CD14-positive monocyte (primary cell): ENCODE data around the gene RELCH. TPM values are rescaled to one million over a fixed set of nuclear protein-coding genes. Genes with fewer than 3 reads are reported as not detected.

Source experiments
- DNase-seq, 3 donors: peaks; one replicate each; pipeline ENCODE4 v3.0.0-alpha.2; 2011 to 2022
- H2AFZ ChIP-seq: 2 replicates; pipeline ENCODE4 v1.6.0; 2012; ENCODE audit warnings: mild to moderate bottlenecking, low read depth, low read length, inconsistent platforms; ENCODE audit not compliant: insufficient read depth, poor library complexity, severe bottlenecking
- H3K27ac ChIP-seq, 2 donors: 1 replicate in 1 of 2; 2 replicates in 1 of 2; pipeline ENCODE4 v1.5.1; 2012 to 2013; ENCODE audit warnings: low read length in 2 of 2, control low read depth in 1 of 2, inconsistent platforms in 1 of 2, low read depth in 1 of 2, mild to moderate bottlenecking in 1 of 2
- H3K27me3 ChIP-seq, 2 donors: one replicate each; pipeline versions ENCODE4 v1.6.0 to v1.6.1; 2011 to 2013; ENCODE audit warnings: low read length in 2 of 2; ENCODE audit not compliant: control insufficient read depth in 2 of 2, insufficient read depth in 2 of 2
- H3K36me3 ChIP-seq, 2 donors: replicated peaks in 1 of 2; 1 replicate in 1 of 2; 2 replicates in 1 of 2; pipeline versions ENCODE4 v1.5.1 to v1.6.1; 2012 to 2013; ENCODE audit warnings: low read length in 2 of 2, control low read depth in 1 of 2, inconsistent platforms in 1 of 2, mild to moderate bottlenecking in 1 of 2; ENCODE audit not compliant: insufficient read depth in 2 of 2, control insufficient read depth in 1 of 2
- H3K4me1 ChIP-seq, 2 donors: 1 replicate in 1 of 2; 2 replicates in 1 of 2; pipeline versions ENCODE4 v1.5.1 to v1.6.1; 2012 to 2013; ENCODE audit warnings: low read length in 2 of 2, control low read depth in 1 of 2, inconsistent platforms in 1 of 2, mild to moderate bottlenecking in 1 of 2, moderate library complexity in 1 of 2; ENCODE audit not compliant: insufficient read depth in 2 of 2, control insufficient read depth in 1 of 2
- H3K4me2 ChIP-seq: replicated peaks from 2 replicates; pipeline ENCODE3; 2012; ENCODE audit warnings: low read length, moderate library complexity, mild to moderate bottlenecking; ENCODE audit not compliant: poor library complexity, severe bottlenecking; ENCODE audit errors: extremely low read depth
- H3K4me3 ChIP-seq, 3 experiments: fragments of 200-600 bp in 1 of 3; sonication (generic) in 1 of 3; replicated peaks in 1 of 3; 1 replicate in 2 of 3; 2 replicates in 1 of 3; pipeline ENCODE4 v1.5.1; 2011 to 2013; ENCODE audit warnings: low read length in 3 of 3, mild to moderate bottlenecking in 3 of 3, control low read depth in 2 of 3, low read depth in 2 of 3, inconsistent platforms in 1 of 3, moderate library complexity in 1 of 3
- H3K79me2 ChIP-seq: 2 replicates; pipeline ENCODE4 v1.6.0; 2012; ENCODE audit warnings: mild to moderate bottlenecking, control low read depth, inconsistent platforms, low read length, moderate library complexity; ENCODE audit not compliant: insufficient read depth
- H3K9ac ChIP-seq: 2 replicates; pipeline ENCODE4 v1.6.0; 2017; ENCODE audit warnings: low read length, mild to moderate bottlenecking; ENCODE audit not compliant: insufficient read depth, poor library complexity, severe bottlenecking
- H3K9me3 ChIP-seq, 2 donors: replicated peaks in 1 of 2; 1 replicate in 1 of 2; 2 replicates in 1 of 2; pipeline versions ENCODE4 v1.5.1 to v1.6.1; 2012 to 2013; ENCODE audit warnings: low read length in 2 of 2, control low read depth in 1 of 2; ENCODE audit not compliant: control insufficient read depth in 1 of 2, insufficient read depth in 1 of 2
- H4K20me1 ChIP-seq: 2 replicates; pipeline ENCODE4 v1.6.0; 2012; ENCODE audit warnings: mild to moderate bottlenecking, low read length, control low read depth, moderate library complexity; ENCODE audit not compliant: insufficient read depth
- H3K27ac Mint-ChIP-seq, 7 donors: one replicate each; pipeline ENCODE4 v1.8.0; 2020; ENCODE audit warnings: mild to moderate bottlenecking in 7 of 7, mixed read lengths in 7 of 7, moderate library complexity in 6 of 7, inconsistent platforms in 2 of 7
- H3K27me3 Mint-ChIP-seq, 3 donors: one replicate each; pipeline ENCODE4 v1.8.0; 2021 to 2022; ENCODE audit warnings: low read depth in 3 of 3, mild to moderate bottlenecking in 3 of 3, mixed read lengths in 3 of 3, moderate library complexity in 3 of 3, inconsistent platforms in 1 of 3
- H3K36me3 Mint-ChIP-seq, 2 donors: one replicate each; pipeline ENCODE4 v1.8.0; 2020; ENCODE audit warnings: mixed read lengths in 2 of 2, inconsistent platforms in 1 of 2, mild to moderate bottlenecking in 1 of 2
- H3K4me1 Mint-ChIP-seq: one replicate; pipeline ENCODE4 v1.8.0; 2020; ENCODE audit warnings: mild to moderate bottlenecking, mixed read lengths
- H3K4me3 Mint-ChIP-seq, 2 donors: one replicate each; pipeline ENCODE4 v1.8.0; 2020; ENCODE audit warnings: mild to moderate bottlenecking in 2 of 2, mixed read lengths in 2 of 2, moderate library complexity in 1 of 2
- H3K9me3 Mint-ChIP-seq, 7 donors: one replicate each; pipeline ENCODE4 v1.8.0; 2020 to 2022; ENCODE audit warnings: mixed read lengths in 7 of 7, mild to moderate bottlenecking in 6 of 7, moderate library complexity in 6 of 7, inconsistent platforms in 2 of 7
- WGBS: methylation state at CpG from one replicate; pipeline ENCODE4 v1.1.5; 2013; ENCODE audit warnings: missing lambda C conversion rate; ENCODE audit not compliant: insufficient coverage; 5-methylcytosine and 5-hydroxymethylcytosine counted together
- intact Hi-C, 2 donors: fragments of 100-400 bp; cut with micrococcal nuclease; formaldehyde crosslinking; loops; one replicate each; pipeline versions ENCODE4 v1.15.0 to v1.15.1; 2023
- polyA plus RNA-seq, 3 donors: library from polyadenylated mRNA; depleted of rRNA in 1 of 3; unstranded in 2 of 3; stranded (reverse) in 1 of 3; fragments of 300-500 nt in 2 of 3; fragments of >200 nt in 1 of 3; fragmentation: Illumina TruSeq in 2 of 3; gene quantifications; 1 replicate in 2 of 3; 2 replicates in 1 of 3; pipeline ENCODE4 v1.2.3, GENCODE V29; 2012 to 2021
- TF ChIP-seq, protein P1 (sequence below): fragments of 200-600 bp; IDR thresholded peaks from one replicate; pipeline ENCODE4 v1.8.0; 2022; ENCODE audit warnings: antibody characterized with exemption, mild to moderate bottlenecking

RELCH gene
- polyA plus RNA-seq, 3 donors: 3.8 to 30.4 (median 4.9) TPM

- Histone ChIP-seq H3K4me3 (no peak overlapping the region), H3K36me3 (no peaks in the 10 kb centered on the region), H3K9me3 (no peaks in the 10 kb centered on the region), H3K9ac (no peak overlapping the region), H3K27me3 (no peaks in the 10 kb centered on the region), H3K79me2 (no peaks in the 10 kb centered on the region), H3K27ac (no peak overlapping the region), H3K4me1 (peaks cover 8 to 12% of the 10 kb centered on the region in 2 donors), H4K20me1 (no peaks in the 10 kb centered on the region), H3K4me2 (no peak overlapping the region), H2AFZ (no peak overlapping the region)
- no peak for DNase-seq
- no peak overlapping the region for H3K4me3 Mint-ChIP-seq
- peaks cover 4 to 16% (median 12%) of the 10 kb centered on the region in 3 donors for H3K27me3 Mint-ChIP-seq
- no peaks in the 10 kb centered on the region for H3K9me3 Mint-ChIP-seq
- peaks cover 9% of the 10 kb centered on the region for H3K4me1 Mint-ChIP-seq
- intact Hi-C loops: no loop called here
- H3K27ac Mint-ChIP-seq: no peak overlapping the region
- 100% methylated on average over 1 of the region's 3 CpGs for WGBS
- TF ChIP-seq, protein P1, sequence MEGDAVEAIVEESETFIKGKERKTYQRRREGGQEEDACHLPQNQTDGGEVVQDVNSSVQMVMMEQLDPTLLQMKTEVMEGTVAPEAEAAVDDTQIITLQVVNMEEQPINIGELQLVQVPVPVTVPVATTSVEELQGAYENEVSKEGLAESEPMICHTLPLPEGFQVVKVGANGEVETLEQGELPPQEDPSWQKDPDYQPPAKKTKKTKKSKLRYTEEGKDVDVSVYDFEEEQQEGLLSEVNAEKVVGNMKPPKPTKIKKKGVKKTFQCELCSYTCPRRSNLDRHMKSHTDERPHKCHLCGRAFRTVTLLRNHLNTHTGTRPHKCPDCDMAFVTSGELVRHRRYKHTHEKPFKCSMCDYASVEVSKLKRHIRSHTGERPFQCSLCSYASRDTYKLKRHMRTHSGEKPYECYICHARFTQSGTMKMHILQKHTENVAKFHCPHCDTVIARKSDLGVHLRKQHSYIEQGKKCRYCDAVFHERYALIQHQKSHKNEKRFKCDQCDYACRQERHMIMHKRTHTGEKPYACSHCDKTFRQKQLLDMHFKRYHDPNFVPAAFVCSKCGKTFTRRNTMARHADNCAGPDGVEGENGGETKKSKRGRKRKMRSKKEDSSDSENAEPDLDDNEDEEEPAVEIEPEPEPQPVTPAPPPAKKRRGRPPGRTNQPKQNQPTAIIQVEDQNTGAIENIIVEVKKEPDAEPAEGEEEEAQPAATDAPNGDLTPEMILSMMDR: no peak
- no peaks in the 10 kb centered on the region for H3K36me3 Mint-ChIP-seq
Observed at GRCh38 chr18:62341473-62341872, 154.4 kb downstream of the RELCH start.

DNA sequence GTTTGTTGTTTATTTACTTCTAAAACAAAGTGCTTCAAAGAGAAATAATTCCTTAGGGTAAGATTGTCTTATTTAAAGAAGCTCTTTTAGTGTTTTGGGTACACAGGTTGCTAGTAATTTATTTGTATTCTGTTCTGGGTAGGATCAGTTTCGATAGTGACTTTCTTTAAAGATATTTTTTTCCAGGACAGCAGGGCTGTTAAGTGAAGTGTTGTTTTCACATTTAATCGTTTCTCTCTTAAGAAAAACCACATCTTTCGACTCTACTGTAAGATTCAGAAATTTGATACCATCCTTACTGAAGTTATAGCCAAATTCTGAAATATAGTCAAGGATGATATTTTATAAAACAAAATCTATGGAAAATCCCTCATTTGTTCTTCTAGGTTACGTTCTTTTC lies 155.8 kb downstream of the RELCH start:
- Mint-ChIP-seq H3K36me3 (no peaks in the 10 kb centered on the region), H3K27ac (no peak overlapping the region), H3K4me1 (peaks cover 13% of the 10 kb centered on the region), H3K27me3 (peaks cover 7 to 20% (median 9%) of the 10 kb centered on the region in 3 donors), H3K9me3 (no peaks in the 10 kb centered on the region), H3K4me3 (no peak overlapping the region)
- H4K20me1 ChIP-seq: no peaks in the 10 kb centered on the region
- H3K9ac ChIP-seq: no peak overlapping the region
- no peaks in the 10 kb centered on the region for H3K27me3 ChIP-seq
- H2AFZ ChIP-seq: no peak overlapping the region
- WGBS: no CpG with 5 or more reads among the region's 4 CpGs
- H3K79me2 ChIP-seq: no peaks in the 10 kb centered on the region
- H3K4me3 ChIP-seq: no peak overlapping the region
- TF ChIP-seq, protein P1: no peak
- H3K4me2 ChIP-seq: no peak overlapping the region
- no peaks in the 10 kb centered on the region for H3K36me3 ChIP-seq
- H3K4me1 ChIP-seq: peaks cover 8 to 12% of the 10 kb centered on the region in 2 donors
- H3K9me3 ChIP-seq: no peaks in the 10 kb centered on the region
- no peak overlapping the region for H3K27ac ChIP-seq
- DNase-seq: no peak
- intact Hi-C loops: no loop called here
